Endodermal cell (in vitro differentiated cells): ENCODE data around the gene ASTE1. TPM values are rescaled to one million over a fixed set of nuclear protein-coding genes. Genes with fewer than 3 reads are reported as not detected.

Source experiments
- DNase-seq: peaks from one replicate; pipeline ENCODE4 v3.0.0-alpha.2; 2017
- H3K27ac ChIP-seq: 2 replicates; pipeline ENCODE4 v1.5.1; 2013; ENCODE audit warnings: mild to moderate bottlenecking, low read depth, low read length, moderate library complexity
- H3K27me3 ChIP-seq: 2 replicates; pipeline ENCODE4 v1.6.1; 2013; ENCODE audit warnings: mild to moderate bottlenecking, low read length, moderate library complexity; ENCODE audit not compliant: insufficient read depth, control insufficient read depth, poor library complexity, severe bottlenecking
- H3K36me3 ChIP-seq: 2 replicates; pipeline ENCODE4 v1.7.0; 2013; ENCODE audit warnings: mild to moderate bottlenecking, low read length, moderate library complexity; ENCODE audit not compliant: control insufficient read depth, insufficient read depth
- H3K4me1 ChIP-seq: one replicate; pipeline ENCODE4 v1.7.0; 2013; ENCODE audit warnings: low read length; ENCODE audit not compliant: control insufficient read depth, insufficient read depth
- H3K4me3 ChIP-seq: 2 replicates; pipeline ENCODE4 v1.5.1; 2013; ENCODE audit warnings: mild to moderate bottlenecking, low read length, moderate library complexity
- H3K9ac ChIP-seq: 2 replicates; pipeline ENCODE4 v1.6.1; 2013; ENCODE audit warnings: mild to moderate bottlenecking, low read length, moderate library complexity; ENCODE audit not compliant: poor library complexity, severe bottlenecking; ENCODE audit errors: extremely low read depth
- H3K9me3 ChIP-seq: 2 replicates; pipeline ENCODE4 v1.6.1; 2013; ENCODE audit warnings: mild to moderate bottlenecking, low read length, moderate library complexity; ENCODE audit not compliant: control insufficient read depth
- H3K27ac Mint-ChIP-seq: 2 replicates; pipeline ENCODE4 v1.8.0; 2020; ENCODE audit warnings: mixed read lengths
- H3K27me3 Mint-ChIP-seq: 2 replicates; pipeline ENCODE4 v1.8.0; 2021; ENCODE audit warnings: mild to moderate bottlenecking, mixed read lengths; ENCODE audit not compliant: insufficient read depth
- H3K36me3 Mint-ChIP-seq: 2 replicates; pipeline ENCODE4 v1.8.0; 2020; ENCODE audit warnings: low read depth, mixed read lengths
- H3K4me1 Mint-ChIP-seq: 2 replicates; pipeline ENCODE4 v1.8.0; 2020; ENCODE audit warnings: mixed read lengths
- H3K4me3 Mint-ChIP-seq: 2 replicates; pipeline ENCODE4 v1.8.0; 2020; ENCODE audit warnings: mild to moderate bottlenecking, moderate library complexity, mixed read lengths
- H3K9me3 Mint-ChIP-seq: 2 replicates; pipeline ENCODE4 v1.8.0; 2020; ENCODE audit warnings: mild to moderate bottlenecking, mixed read lengths
- WGBS, 2 experiments: methylation state at CpG; one replicate each; pipeline versions ENCODE4 v1.1.5 to v1.1.7; 2013; ENCODE audit warnings: missing lambda C conversion rate in 2 of 2, mixed read lengths in 1 of 2; ENCODE audit not compliant: insufficient coverage in 1 of 2, insufficient read length in 1 of 2; 5-methylcytosine and 5-hydroxymethylcytosine counted together
- total RNA-seq, 2 donors: library from RNA; stranded (reverse); fragmentation: NEBNext Ultra II Directional in 1 of 2; extraction: Animal tissue kit (Norgen Biotek cat#: 25700) in 1 of 2; gene quantifications; 2 replicates in 1 of 2; 3 replicates in 1 of 2; pipeline ENCODE4 v1.2.1, GENCODE V29; 2021
- TF ChIP-seq, protein P1 (sequence below): fragments of 200-600 bp; sonication (generic); conservative IDR thresholded peaks from 2 replicates; pipeline ENCODE4 v1.5.0; 2021; ENCODE audit warnings: antibody characterized with exemption, mild to moderate bottlenecking

ASTE1 gene
- total RNA-seq, 2 donors from 2014 or later, result 6.7 TPM; not detected in 1

DNA sequence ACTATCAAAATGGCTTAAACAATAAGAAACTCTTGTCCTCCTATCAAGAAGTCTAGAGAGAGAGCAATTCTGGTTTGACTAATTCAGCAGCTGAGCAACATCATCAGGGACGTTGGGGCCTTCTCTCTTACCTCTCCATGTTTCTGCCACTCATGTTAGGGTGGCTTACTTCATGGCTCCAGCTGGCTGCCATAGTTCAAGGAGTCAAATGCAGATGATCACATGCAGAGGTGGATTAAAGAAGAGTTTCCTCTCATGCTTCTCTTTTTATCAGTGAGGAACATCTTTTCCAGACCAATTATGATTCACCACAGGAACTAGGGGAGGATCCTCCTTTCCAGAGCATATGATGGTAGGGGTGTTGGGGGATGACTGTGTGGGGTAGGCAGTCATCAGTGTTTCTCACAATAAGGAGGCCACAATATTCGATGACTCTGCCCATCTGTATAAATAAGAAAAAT, 45.5 kb upstream of the ASTE1 start:
- Mint-ChIP-seq H3K4me3 (no peak overlapping the region), H3K4me1 (peaks cover 3% of the 10 kb centered on the region), H3K9me3 (no peaks in the 10 kb centered on the region), H3K36me3 (no peaks in the 10 kb centered on the region), H3K27ac (no peak overlapping the region), H3K27me3 (no peaks in the 10 kb centered on the region)
- TF ChIP-seq, protein P1, sequence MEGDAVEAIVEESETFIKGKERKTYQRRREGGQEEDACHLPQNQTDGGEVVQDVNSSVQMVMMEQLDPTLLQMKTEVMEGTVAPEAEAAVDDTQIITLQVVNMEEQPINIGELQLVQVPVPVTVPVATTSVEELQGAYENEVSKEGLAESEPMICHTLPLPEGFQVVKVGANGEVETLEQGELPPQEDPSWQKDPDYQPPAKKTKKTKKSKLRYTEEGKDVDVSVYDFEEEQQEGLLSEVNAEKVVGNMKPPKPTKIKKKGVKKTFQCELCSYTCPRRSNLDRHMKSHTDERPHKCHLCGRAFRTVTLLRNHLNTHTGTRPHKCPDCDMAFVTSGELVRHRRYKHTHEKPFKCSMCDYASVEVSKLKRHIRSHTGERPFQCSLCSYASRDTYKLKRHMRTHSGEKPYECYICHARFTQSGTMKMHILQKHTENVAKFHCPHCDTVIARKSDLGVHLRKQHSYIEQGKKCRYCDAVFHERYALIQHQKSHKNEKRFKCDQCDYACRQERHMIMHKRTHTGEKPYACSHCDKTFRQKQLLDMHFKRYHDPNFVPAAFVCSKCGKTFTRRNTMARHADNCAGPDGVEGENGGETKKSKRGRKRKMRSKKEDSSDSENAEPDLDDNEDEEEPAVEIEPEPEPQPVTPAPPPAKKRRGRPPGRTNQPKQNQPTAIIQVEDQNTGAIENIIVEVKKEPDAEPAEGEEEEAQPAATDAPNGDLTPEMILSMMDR, result no peak
- 88 to 90% methylated on average over 2 of the region's 2 CpGs for WGBS, 2 experiments
- H3K9ac ChIP-seq, result no peak overlapping the region
- H3K27ac ChIP-seq, result no peak overlapping the region
- H3K4me1 ChIP-seq, result peaks cover 7% of the 10 kb centered on the region
- H3K4me3 ChIP-seq, result no peak overlapping the region
- H3K9me3 ChIP-seq, result no peaks in the 10 kb centered on the region
- H3K27me3 ChIP-seq, result no peaks in the 10 kb centered on the region
- H3K36me3 ChIP-seq, result no peaks in the 10 kb centered on the region
- no peak for DNase-seq

DNA sequence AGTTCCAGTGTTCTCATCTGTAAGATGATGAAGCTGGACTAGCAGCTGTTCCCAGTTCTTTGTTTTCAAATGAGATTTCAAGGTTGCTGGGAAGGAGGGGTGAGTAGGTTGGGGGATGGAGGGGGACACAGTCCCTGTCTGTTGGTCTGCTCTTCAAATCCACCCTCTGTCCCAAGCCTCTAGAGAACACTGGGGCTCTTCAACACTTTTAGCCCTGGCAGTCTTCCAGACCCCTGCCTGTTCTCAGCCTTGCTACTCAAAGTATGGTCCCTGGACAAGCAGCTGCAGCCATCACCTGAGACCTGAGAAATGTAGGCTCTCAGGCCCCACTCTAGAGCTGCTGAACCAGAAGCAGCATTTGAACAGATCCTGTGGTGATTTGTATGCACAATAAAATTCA, 41.4 kb upstream of the ASTE1 start:
- Histone ChIP-seq H3K9me3 (no peaks in the 10 kb centered on the region), H3K4me1 (no peaks in the 10 kb centered on the region), H3K9ac (no peak overlapping the region), H3K27me3 (no peaks in the 10 kb centered on the region), H3K4me3 (no peak overlapping the region), H3K27ac (no peak overlapping the region), H3K36me3 (no peaks in the 10 kb centered on the region)
- H3K36me3 Mint-ChIP-seq, result no peaks in the 10 kb centered on the region
- H3K9me3 Mint-ChIP-seq, result no peaks in the 10 kb centered on the region
- no peak for DNase-seq
- H3K27me3 Mint-ChIP-seq, result no peaks in the 10 kb centered on the region
- no peak overlapping the region for H3K4me3 Mint-ChIP-seq
- TF ChIP-seq, protein P1, result no peak
- H3K4me1 Mint-ChIP-seq, result no peaks in the 10 kb centered on the region
- no peak overlapping the region for H3K27ac Mint-ChIP-seq

DNA sequence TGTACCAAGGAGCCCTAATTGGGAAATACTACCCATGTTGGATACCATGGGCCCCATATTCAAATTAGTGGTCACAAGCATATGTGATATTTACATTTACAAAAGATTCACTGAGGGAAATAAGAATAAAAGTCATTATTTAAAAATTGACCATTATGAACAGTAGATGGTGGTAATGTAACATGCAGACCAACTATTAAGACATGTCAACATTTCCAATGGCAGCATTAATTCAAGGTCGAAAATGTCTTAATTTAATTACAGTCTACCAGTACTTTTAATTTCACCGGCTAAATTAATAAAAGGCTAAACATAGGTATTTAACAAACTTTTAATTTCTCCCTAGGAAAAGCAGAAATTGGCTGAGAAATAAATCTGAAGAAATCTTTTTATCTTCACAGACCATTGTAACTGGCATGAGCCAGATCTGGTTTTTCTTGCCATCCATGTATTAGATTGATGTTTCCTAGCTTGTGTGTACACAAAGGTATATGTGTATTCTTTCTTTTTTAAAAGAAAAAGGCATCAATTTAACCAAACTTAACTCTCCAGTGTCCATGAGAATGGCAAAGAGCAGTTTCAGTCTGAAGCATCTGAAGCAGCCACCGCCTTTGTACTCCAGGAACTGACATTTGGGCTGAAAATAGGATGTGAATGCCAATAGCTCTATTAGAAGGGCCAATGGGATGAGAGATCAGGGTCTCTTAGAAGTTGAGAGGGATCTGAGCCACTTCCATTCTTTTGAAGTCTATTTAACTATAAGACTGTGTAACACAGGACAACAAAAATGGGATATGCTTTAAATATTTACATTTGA, 26.6 kb upstream of the ASTE1 start:
- H3K27ac ChIP-seq, result no peak overlapping the region
- TF ChIP-seq, protein P1, result peak; percentile 16
- no peak overlapping the region for H3K9ac ChIP-seq
- H3K27me3 ChIP-seq, result no peaks in the 10 kb centered on the region
- H3K9me3 Mint-ChIP-seq, result no peaks in the 10 kb centered on the region
- H3K27ac Mint-ChIP-seq, result no peak overlapping the region
- no peaks in the 10 kb centered on the region for H3K9me3 ChIP-seq
- no peaks in the 10 kb centered on the region for H3K36me3 Mint-ChIP-seq
- no peaks in the 10 kb centered on the region for H3K4me1 ChIP-seq
- H3K4me3 ChIP-seq, result no peak overlapping the region
- H3K27me3 Mint-ChIP-seq, result no peaks in the 10 kb centered on the region
- no peaks in the 10 kb centered on the region for H3K4me1 Mint-ChIP-seq
- no peaks in the 10 kb centered on the region for H3K36me3 ChIP-seq
- no peak overlapping the region for H3K4me3 Mint-ChIP-seq
- DNase-seq, result no peak
- 89 to 100% methylated on average over 1 to 3 of the region's 3 CpGs for WGBS, 2 experiments
